GM23248 (cell line): ENCODE data around the gene ADAM12.

ENCODE experiments used
- EZH2 ChIP-seq: fragments of 200-600 bp; sonication (generic); IDR thresholded peaks from 2 replicates; pipeline ENCODE4 v1.6.1; 2018; ENCODE audit warnings: antibody characterized with exemption, mild to moderate bottlenecking; ENCODE audit not compliant: insufficient read depth, poor library complexity, severe bottlenecking
- EZH2phosphoT487 ChIP-seq: fragments of 200-600 bp; sonication (generic); IDR thresholded peaks from 2 replicates; pipeline ENCODE4 v1.6.1; 2018; ENCODE audit warnings: antibody characterized with exemption, moderate library complexity, mild to moderate bottlenecking, low read depth; ENCODE audit not compliant: insufficient read depth

DNA sequence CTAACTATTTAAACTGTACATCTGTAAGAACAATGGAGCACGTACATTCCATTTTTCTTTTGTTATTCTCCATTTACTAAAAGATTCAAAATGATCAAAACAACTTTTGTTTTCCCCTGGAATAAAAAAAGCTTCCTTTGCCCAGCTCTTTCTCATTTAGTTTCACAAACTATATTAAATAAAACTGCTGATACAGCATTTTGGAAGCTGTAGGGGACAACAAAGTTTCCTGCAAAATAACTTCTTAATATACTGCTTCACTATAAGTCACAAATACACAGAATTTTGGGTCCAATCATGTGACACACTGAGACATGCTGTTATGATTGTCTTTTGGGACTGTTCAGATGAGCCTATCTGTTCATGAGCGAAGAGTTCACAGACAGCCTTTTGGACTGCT, 222.4 kb downstream of the ADAM12 start:
- TF ChIP-seq EZH2phosphoT487: no peak
- TF ChIP-seq EZH2: no peak
